Measurements from ENCODE around the gene NUBPL.
"Not testable (repeated sequence)": the region's sequence is repeated elsewhere in the genome, so short reads cannot be mapped to it uniquely, and the experiment has no call there.

The NUBPL gene

DNA sequence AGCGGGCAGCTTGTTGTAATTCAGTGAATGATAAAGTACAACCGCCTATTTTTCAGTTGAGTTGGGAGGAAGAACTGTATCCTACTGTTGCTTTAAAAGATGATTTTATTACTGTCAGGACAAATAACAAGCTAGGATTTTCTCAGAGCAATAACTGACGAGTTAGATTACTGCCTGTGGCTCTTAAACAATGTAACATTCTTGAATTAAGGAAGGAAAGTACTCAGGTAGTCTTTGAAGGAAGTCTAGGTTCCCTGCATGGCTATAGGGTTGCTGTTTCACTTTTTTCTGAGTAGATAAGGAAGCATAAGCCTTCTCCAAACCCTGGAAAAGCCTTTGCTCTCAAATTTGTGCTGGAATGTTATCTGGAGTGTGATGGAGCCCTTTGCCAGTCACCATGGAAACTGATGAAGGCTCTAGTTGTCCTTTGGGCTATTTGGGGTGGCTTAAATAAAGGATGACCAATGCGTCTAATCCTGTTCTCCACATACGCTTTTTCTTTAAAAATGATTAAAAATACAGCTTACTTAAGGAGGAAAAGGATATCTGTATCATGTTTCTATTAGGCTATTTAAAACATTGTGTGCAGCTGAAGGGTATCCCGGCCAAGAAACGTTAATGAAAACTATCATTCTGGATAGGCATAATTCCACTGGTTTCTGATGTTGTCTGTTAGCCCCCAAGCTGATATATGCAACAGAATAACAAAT is 17.7 kb downstream of the NUBPL start:
- DNase-seq (ENCODE audit: low read depth) = no peak

DNA sequence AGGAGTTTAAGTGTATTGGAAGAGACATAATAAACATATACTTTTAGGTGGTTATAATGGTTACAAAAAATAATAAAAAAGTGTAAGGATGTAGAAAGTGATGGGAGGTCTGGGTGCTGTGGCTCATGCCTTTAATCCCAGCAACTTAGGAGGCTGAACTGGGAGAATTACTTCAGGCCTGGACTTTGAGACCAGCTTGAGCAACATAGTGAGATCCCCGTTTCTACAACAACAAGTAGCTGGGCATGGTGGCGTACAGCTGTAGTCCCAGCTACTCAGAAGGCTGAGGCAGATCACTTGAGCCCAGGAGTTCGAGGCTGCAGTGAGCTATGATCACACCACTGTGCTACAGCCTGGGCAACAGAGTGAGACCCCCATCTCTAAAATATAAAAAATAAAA is 19.0 kb downstream of the NUBPL start:
- no peak for DNase-seq (ENCODE audit: low read depth)

DNA sequence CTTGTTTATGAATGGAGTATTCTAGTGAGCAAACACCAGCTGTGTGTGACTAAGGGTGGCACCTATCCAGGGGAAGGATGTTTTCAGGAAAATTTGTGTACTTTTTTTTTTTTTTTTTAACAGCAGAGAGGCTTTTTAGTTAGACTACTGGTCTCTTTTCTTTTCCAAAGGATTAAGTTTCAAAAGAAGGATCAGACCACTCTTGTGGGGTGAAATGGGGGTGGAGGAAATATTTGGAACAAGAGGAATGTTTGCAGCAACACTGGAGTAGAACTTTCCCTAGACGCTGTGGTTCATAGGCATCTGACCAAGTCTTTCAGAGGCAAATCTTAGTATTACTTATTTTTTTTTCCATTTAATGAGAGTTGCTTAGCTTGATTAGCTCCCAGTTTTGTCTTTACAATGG is 21.1 kb downstream of the NUBPL start:
- DNase-seq (ENCODE audit: low read depth) = peak; percentile 61

DNA sequence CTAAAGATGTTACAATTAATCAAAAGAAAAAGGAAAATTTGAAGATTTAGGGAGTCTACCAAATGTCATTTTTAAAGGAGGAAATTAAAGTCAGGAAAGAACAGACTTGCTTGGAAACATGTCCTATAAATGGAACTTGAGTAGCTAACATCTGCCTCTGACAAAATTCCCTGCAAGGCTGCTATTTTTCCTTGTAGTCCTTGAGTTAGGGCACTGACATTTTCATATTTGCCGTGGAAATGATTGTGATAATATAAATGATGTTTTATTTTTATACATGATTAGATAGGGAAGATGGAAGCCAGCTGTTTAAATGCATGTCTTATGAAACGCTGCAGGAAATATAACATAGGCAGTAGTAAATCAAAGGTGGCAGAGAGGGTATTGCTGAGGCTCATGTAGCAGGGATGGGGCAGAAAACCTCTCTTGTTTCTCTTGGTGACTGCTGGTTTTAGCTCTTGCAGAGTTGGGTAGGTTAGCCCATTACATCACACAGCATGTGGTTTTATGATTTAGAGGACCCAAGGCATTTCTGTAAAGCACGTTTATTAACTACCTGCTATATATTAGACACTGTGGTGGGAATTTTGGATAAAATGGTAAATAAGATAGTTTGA is 21.7 kb downstream of the NUBPL start:
- DNase-seq (ENCODE audit: low read depth) = no peak

DNA sequence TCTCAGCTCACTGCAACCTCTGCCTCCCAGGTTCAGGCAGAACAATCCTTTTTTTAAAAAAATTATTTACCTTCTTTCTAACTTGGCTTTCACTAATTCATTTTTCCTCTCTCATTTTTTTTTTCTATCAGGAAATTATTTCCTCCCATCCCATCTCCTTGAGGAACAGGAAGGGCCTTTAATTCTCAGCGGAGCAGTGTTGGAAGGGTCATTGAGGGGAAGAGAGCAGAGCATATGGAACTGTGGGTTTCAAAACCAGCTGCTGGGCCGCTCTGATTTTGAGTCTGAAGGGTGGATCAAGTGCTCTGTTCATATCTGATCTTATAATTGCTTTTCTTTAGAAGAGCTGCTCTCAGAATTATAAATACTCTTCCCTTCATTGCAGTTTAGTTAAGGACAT is 29.0 kb downstream of the NUBPL start:
- no peak for DNase-seq (ENCODE audit: low read depth)

DNA sequence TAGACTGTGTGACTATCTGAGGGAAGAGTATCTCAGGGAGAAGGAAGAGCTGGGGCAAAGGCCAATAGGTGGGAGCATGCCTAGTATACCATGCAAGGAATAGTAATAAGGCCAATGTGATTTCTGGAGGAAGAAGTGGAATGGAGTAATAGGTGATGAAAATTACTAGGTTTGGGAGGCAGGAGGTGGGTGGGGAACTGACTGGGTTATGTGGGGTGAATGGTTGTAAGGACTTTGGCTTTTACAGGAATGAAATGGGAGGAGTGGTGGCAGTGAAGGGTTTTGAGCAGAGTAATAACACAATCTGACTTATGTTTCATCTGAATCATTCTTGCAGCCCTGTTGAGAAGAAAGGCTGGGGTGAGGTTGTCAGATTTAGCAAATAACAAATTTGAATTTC is 30.9 kb downstream of the NUBPL start:
- no peak for DNase-seq (ENCODE audit: low read depth)

DNA sequence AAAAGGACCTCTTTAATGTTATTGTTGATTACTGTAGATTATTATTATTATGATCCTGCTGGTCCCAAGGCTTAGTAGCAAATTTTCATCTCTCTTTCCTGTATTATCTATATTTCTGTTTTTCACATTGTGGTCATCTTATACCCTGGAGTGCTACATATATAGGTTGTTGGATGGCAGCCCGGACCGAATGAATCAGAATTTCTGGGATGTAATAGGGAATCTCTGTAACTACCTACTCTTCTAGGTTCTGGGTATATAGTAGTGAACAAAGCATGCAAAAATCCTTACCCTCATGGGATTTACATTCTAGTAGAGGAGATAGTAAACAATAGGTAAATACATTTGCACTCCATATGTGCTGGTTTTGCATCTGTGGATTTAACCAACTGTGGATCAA is 31.4 kb downstream of the NUBPL start:
- DNase-seq (ENCODE audit: low read depth) = no peak

DNA sequence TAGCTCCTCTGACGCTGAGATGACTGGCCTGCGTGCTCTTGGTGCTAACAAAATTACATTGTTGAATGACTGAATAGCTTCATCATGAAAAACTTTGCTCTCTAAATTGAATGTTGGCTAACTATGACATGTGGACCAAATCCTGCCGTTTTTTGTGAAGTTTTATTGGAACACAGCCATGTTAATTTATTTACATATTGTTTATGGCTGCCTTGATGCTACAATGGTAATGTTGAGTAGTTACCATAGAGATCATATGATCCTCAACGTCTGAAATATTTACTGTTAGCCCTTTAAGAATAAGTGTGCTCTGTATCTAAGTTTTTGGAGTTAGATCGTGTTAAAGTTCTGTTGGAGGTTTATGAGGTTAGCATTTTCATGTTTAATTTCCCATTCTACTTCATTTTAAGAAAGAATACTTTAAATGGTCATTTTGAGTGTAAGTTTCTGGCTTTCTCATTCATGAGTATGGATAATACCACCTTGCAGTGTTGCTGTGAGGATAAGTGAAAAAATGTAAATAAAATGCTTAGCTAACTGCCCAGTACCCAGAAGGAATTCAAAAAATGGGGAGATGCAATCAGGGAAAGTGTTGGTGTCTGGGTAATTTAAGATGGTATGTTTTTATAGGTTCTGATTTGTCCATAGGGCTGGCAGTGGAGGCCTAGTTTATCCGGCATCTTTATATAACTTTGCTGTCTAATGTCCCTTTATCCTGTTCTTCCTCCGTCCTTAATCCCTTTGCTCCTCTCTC is 35.3 kb downstream of the NUBPL start:
- DNase-seq (ENCODE audit: low read depth) = no peak

DNA sequence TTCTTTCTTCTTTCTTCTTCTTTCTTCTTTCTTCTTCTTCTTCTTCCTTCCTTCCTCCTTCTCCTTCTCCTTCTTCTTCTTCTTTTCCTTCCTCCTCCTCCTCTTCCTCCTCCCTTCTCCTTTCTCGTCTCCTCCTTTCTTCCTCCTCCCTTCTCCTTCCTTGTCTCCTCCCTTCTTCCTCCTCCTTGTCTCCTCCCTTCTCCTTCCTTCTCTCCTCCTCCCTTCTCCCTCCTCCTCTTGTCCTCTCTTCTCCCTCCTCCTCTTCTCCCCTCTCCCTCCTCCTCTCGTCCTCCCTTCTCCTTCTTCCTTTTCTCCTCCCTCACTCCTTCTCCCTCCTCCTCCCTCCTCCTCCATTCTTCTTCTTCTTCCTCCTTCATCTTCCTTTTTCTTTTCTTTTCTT is 44.5 kb downstream of the NUBPL start:
- no peak for DNase-seq (ENCODE audit: low read depth)

DNA sequence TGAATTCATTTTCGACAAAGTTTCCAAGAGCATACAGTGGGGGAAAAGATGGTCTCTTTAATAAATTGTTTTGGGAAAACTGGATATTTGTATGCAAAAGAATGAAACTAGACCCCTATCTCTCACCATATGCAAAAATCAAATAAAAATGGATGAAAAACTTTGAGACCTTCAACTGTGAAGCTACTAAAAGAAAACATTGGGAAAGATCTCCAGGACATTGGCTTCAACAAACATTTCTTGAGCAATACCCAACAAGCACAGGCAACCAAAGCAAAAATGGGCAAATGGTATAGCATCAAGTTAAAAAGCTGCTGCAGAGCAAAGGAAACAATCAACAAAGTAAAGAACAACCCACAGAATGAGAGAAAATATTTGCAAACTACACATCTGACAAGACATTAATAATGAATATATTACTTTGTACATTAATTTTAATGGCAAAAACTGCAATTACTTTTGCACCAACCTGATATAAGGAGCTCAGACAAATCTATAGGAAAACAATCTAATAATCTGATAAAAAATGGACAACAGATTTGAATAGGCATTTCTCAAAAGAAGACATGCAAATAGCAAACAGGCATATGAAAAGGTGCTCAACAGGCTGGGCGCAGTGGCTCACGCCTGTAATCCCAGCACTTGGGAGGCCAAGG is 50.7 kb downstream of the NUBPL start:
- no peak for DNase-seq (ENCODE audit: low read depth)

DNA sequence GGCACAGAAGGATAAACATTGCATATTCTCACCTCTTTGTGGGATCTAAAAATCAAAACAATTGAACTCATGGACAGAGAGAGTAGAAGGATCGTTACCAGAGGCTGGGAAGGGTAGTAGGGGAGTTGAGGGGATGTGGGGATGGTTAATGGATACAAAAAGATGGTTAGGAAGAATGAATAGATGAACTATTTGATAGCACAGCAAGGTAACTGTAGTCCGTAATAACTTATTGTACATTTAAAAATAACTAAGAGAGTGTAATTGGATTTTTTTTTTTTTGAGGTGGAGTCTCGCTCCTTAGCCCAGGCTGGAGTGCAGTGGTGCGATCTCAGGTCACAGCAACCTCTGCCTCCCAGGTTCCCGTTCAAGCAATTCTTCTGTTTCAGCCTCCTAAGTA is 52.0 kb downstream of the NUBPL start:
- no peak for DNase-seq (ENCODE audit: low read depth)

DNA sequence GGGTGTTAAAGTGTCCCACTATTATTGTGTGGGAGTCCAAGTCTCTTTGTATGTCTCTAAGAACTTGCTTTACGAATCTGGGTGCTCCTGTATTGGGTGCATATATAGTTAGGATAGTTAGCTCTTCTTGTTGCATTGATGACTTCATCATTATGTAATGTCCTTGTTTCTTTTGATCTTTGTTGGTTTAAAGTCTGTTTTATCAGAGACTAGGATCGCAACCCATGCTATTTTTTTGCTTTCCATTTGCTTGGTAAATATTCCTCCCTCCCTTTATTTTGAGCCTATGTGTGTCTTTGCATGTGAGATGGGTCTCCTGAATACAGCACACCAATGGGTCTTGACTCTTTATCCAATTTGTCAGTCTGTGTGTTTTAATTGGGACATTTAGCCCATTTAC is 57.7 kb downstream of the NUBPL start:
- DNase-seq (ENCODE audit: low read depth) = not testable (repeated sequence)

DNA sequence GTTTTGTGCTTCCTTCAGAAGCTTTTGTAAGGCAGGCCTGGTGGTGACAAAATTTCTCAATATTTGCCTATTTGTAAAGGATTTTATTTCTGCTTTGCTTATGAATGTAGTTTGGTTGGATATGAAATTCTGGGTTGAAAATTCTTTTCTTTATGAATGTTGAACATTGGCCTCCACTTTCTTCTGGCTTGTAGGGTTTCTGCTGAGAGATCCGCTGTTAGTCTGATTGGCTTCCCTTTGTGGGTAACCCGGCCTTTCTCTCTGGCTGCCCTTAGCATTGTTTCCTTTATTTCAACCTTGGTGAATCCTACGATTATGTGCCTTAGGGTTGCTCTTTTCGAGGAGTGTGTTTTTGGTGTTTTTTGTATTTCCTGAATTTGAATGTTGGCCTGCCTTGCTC is 58.2 kb downstream of the NUBPL start:
- DNase-seq (ENCODE audit: low read depth) = no peak

DNA sequence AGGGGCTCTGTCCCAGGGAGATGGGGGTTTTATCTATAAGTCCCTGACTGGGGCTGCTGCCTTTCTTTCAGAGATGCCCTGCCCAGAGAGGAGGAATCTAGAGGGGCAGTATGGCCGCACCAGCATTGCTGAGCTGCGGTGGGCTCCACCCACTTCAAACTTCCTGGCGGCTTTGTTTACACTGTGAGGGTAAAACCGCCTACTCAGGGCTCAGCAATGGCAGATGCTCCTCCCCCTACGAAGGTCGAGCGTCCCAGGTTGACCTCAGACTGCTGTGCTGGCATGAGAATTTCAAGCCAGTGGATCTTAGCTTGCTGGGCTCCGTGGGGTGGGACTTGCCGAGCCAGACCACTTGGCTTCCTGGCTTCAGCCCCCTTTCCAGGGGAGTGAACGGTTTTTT is 59.7 kb downstream of the NUBPL start:
- DNase-seq (ENCODE audit: low read depth) = not testable (repeated sequence)

DNA sequence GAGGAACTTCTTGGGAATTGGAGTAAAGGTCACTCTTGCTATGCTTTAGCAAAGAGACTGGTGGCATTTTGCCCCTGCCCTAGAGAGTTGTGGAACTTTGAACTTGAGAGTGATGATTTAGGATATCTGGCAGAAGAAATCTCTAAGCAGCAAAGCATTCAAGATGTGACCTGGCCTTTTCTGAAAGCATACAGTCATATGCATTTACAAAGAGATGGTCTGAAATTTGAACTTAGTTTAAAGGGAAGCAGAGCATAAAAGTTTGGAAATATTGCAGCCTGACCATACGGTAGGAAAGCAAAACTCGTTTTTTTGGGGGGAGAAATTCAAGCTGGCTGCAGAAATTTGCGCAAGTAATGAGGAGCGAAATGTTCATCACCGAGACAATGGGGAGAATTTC is 60.9 kb downstream of the NUBPL start:
- no peak for DNase-seq (ENCODE audit: low read depth)

DNA sequence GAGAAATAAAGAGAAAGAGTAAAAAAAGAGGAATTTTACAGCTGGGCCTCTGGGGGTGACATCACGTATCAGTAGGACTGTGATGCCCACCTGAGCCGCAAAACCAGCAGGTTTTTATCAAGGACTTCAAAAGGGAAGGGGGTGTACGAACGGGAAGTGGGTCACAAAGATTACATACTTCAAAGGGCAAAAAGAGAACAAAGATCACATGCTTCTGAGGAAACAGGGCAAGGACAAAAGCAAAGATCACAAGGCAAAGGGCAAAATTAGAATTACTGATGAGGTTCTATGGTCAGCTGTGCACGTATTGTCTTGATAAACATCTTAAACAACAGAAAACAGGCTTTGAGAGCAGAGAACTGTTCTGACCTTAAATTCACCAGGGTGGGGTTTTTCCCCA is 91.7 kb downstream of the NUBPL start:
- not testable (repeated sequence) for DNase-seq (ENCODE audit: low read depth)

DNA sequence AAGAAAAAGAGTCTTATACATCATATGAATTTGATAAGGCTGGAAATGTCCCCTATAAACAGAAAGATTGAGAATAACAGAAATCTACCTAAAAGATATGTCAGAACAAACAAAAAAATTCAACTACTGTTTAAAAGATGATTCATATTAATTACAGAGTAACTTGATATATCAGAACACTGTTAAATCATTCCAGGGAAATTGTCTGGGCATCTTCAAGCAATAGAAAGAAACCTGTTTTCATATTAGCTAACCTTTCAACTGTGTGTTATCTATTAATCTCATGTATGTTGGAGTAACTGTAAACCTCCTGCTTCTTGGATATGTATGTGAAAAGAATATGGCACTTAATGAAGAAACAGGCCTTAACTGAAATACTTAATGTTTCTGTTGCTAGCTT is 96.7 kb downstream of the NUBPL start:
- no peak for DNase-seq (ENCODE audit: low read depth)

DNA sequence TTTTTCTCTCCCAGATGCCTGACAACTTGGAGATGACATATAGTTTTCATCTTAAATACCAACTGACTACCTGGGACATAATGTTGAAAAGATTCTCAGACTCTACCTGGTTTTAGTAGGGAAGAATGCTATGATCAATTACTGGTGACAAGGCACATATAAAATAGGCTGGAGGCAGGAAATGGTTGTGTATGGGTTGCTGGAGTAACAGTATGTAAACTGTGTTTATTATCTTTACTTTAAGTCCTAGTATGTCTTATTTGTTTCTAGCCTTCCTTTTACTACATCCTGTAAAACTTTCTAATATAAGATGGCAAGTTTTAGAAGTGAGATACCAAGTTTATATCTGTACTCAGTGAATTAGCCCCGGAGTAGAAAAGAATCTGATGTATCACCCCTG is 98.1 kb downstream of the NUBPL start:
- no peak for DNase-seq (ENCODE audit: low read depth)

DNA sequence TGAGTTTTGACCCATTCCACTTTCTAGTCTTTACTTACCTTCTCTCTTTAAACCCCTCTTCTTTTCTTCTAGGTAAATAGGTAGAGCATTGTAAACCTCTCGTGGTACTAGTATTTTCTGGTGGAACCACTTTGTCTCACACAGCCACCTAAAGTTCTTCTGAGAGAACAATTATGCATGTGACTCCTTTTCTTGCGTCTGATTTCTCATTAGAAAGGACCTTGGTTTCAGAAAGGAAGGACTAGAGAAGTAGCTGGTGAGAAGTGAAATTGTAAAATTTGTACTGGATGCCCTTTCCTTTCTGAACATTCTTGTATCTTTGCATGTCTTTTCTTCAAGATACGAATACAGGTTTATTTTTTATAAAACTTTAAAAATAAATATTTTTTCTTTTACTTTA is 99.0 kb downstream of the NUBPL start:
- DNase-seq (ENCODE audit: low read depth) = no peak

DNA sequence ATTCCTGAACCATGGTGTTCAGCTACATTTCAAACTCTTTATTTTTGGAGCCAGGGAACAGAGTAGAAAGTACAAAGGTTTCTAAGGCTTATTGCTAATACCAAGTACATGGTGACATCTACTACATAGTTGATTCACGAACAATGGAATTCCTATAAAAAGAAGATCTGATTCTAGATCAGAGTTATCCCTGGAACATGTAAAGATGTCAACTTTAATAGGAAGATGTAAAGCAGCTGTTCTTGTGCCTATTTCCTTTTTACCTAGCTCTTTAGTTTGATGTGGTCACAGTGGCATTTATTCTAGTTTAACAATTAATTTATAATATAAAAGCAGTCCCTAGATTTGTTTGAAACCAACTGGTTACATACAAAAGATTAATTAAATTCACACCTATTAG is 99.5 kb downstream of the NUBPL start:
- no peak for DNase-seq (ENCODE audit: low read depth)

DNA sequence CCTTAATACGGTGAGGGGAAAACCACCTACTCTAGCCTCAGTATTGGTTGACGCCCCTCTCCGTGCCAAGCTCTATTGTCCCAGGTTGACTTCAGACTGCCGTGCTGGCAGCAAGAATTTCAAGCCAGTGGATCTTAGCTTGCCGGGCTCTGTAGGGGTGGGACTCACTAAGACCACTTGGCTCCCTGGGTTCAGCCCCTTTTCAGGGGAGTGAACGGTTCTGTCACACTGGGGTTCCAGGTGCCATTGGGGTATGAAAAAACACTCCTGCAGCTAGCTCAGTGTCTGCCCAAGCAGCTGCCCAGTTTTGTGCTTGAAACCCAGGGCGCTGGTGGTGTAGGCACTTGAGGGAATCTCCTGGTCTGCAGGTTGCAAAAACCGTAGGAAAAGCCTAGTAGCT is 107.1 kb downstream of the NUBPL start:
- no peak for DNase-seq (ENCODE audit: low read depth)

DNA sequence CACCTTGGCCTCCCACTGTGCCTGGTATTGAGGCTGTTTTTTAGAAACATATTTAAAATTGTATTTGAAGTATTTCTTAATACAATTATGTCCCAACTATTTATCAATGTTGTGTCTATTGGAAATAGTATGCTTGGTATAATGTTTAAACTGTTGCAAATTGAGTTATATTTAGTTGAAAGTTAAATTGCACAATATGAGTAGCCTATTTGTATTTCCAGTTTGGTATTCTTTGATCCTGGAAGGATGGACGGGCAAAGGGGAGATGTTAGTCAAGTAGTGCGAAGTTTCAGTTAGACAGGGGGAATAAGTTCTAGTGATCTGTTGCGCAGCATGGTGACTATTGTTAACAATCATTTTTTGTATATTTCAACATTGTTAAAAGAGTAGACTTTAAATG is 111.5 kb downstream of the NUBPL start:
- no peak for DNase-seq (ENCODE audit: low read depth)

DNA sequence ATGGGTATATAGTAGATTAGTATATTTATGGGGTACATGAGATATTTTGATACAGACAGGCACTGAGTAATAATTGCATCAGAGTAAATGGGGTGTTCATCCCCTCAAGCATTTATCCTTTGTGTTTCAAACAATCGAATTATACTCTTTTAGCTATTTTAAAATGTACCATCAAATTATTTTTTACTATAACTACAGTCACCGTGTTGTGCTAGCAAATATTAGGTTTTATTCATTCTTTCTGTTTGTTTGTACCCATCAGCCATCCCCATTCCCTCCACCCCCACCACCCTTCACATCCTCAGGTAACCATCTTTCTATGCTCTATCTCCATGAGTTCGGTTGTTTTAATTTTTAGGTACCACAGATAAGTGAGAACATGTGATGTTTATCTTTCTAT is 115.8 kb downstream of the NUBPL start:
- no peak for DNase-seq (ENCODE audit: low read depth)

Measured in stromal cell of bone marrow (primary cell).